ENCODE data around the gene MCM5. TPM values are rescaled to one million over a fixed set of nuclear protein-coding genes. Genes with fewer than 3 reads are reported as not detected.

The MCM5 gene
- total RNA-seq, 4 donors from 2014 or later, result 19.8 to 25.3 (median 22.4) TPM

DNA sequence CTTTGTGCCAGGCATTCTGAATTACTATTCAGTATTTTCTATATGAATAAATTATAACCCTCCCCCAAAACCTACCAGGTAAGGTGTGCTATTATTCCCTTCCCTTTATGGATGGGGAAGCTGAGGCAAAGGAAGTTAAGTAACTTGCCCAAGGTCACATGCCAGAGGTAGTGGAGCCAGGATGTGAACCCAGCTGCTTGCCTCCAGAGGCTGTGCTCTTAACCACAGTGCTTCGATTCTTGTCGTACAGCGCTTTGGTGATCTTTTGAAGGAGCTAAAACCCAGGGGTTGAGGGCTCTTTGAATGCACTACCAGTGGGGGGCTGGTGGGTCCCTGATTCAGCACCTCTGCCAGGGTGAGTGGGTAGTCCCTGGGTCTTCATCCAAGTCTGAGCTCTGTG lies 18.8 kb downstream of the MCM5 start:
- H3K9me3 ChIP-seq, result no peaks in the 10 kb centered on the region
- no peak for DNase-seq (ENCODE audit: low spot score in 2 of 2)
- no peaks in the 10 kb centered on the region for H3K27me3 ChIP-seq
- H3K4me1 ChIP-seq, result no peaks in the 10 kb centered on the region
- 79 to 96% methylated on average over 3 of the region's 3 CpGs for WGBS, 2 donors
- peaks cover 3 to 100% (median 34%) of the 10 kb centered on the region in 3 donors for H3K36me3 ChIP-seq
- TF ChIP-seq CTCF (IDR thresholded peaks at IDR 0.05) (no peak), POLR2A (IDR thresholded peaks at IDR 0.05) (no peak), EP300 (IDR thresholded peaks at IDR 0.05) (no peak)
- no peak overlapping the region for H3K4me3 ChIP-seq
- H3K27ac ChIP-seq, result no peak overlapping the region

GRCh38 chr22:35419756-35420155 lies 19.8 kb downstream of the MCM5 start:
- Histone ChIP-seq H3K4me1 (no peaks in the 10 kb centered on the region), H3K9me3 (no peaks in the 10 kb centered on the region), H3K36me3 (peaks cover 0 to 100% (median 41%) of the 10 kb centered on the region in 3 donors), H3K27ac (no peak overlapping the region), H3K4me3 (no peak overlapping the region), H3K27me3 (no peaks in the 10 kb centered on the region)
- no peak for DNase-seq (ENCODE audit: low spot score in 2 of 2)
- WGBS, 2 donors, result 60 to 93% methylated on average over 1 to 10 of the region's 10 CpGs
- no peak for TF ChIP-seq EP300 (IDR thresholded peaks at IDR 0.05)
- TF ChIP-seq CTCF (IDR thresholded peaks at IDR 0.05), result no peak
- no peak for TF ChIP-seq POLR2A (IDR thresholded peaks at IDR 0.05)

DNA sequence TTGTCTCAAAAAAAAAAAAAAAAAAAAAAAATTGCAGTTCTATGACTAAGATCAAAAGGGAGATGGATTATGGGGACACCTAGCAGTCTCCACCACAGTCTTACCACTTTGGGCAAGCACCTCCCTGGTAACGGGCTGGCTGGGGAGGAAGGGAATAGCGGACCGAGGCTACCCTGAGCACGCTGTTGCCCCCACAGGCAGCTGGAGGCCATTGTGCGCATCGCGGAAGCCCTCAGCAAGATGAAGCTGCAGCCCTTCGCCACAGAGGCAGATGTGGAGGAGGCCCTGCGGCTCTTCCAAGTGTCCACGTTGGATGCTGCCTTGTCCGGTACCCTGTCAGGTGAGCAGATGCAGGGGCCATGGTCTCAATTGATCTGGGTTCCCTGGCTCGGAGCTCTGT lies 21.2 kb downstream of the MCM5 start:
- Histone ChIP-seq H3K27ac (no peak overlapping the region), H3K4me3 (no peak overlapping the region), H3K4me1 (no peaks in the 10 kb centered on the region), H3K36me3 (peaks cover 0 to 97% (median 41%) of the 10 kb centered on the region in 3 donors), H3K9me3 (no peaks in the 10 kb centered on the region), H3K27me3 (no peaks in the 10 kb centered on the region)
- 85 to 87% methylated on average over 10 to 12 of the region's 12 CpGs for WGBS, 2 donors
- no peak for TF ChIP-seq CTCF (IDR thresholded peaks at IDR 0.05)
- TF ChIP-seq POLR2A (IDR thresholded peaks at IDR 0.05), result no peak
- TF ChIP-seq EP300 (IDR thresholded peaks at IDR 0.05), result no peak
- no peak for DNase-seq (ENCODE audit: low spot score in 2 of 2)

GRCh38 chr22:35422145-35422544 lies 22.2 kb downstream of the MCM5 start:
- peaks cover 0 to 95% (median 36%) of the 10 kb centered on the region in 3 donors for H3K36me3 ChIP-seq
- H3K4me3 ChIP-seq, result no peak overlapping the region
- no peak for DNase-seq (ENCODE audit: low spot score in 2 of 2)
- no peaks in the 10 kb centered on the region for H3K27me3 ChIP-seq
- TF ChIP-seq POLR2A (IDR thresholded peaks at IDR 0.05), result no peak
- H3K4me1 ChIP-seq, result no peaks in the 10 kb centered on the region
- H3K9me3 ChIP-seq, result no peaks in the 10 kb centered on the region
- no peak overlapping the region for H3K27ac ChIP-seq
- 96 to 97% methylated on average over 4 of the region's 4 CpGs for WGBS, 2 donors

DNA sequence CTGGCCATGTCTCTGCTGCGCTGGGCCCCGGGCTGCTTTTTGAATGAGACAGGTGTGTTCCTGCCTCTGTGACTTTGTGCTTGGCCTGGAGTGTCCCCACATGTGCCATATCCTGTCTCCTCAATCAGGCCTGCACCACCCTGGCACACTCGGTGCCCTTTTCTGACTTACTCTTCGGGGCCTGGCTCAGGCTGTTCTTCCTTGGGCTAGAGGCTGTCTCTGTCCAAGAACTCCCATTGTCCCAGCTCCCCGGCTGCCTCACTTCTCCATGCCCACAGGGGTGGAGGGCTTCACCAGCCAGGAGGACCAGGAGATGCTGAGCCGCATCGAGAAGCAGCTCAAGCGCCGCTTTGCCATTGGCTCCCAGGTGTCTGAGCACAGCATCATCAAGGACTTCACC lies 23.0 kb downstream of the MCM5 start:
- no peak for TF ChIP-seq EP300 (IDR thresholded peaks at IDR 0.05)
- WGBS, 2 donors, result 91 to 94% methylated on average over 8 to 9 of the region's 9 CpGs
- H3K4me1 ChIP-seq, result no peaks in the 10 kb centered on the region
- H3K27ac ChIP-seq, result no peak overlapping the region
- H3K27me3 ChIP-seq, result no peaks in the 10 kb centered on the region
- no peak for DNase-seq (ENCODE audit: low spot score in 2 of 2)
- H3K4me3 ChIP-seq, result no peak overlapping the region
- peaks cover 0 to 87% (median 33%) of the 10 kb centered on the region in 3 donors for H3K36me3 ChIP-seq
- H3K9me3 ChIP-seq, result no peaks in the 10 kb centered on the region

DNA sequence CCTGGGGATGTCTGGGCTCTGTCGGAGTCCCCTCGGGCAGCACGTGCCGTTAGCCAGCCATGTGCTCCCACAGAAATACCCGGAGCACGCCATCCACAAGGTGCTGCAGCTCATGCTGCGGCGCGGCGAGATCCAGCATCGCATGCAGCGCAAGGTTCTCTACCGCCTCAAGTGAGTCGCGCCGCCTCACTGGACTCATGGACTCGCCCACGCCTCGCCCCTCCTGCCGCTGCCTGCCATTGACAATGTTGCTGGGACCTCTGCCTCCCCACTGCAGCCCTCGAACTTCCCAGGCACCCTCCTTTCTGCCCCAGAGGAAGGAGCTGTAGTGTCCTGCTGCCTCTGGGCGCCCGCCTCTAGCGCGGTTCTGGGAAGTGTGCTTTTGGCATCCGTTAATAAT lies 24.1 kb downstream of the MCM5 start:
- Histone ChIP-seq H3K27ac (no peak overlapping the region), H3K4me3 (no peak overlapping the region), H3K9me3 (no peaks in the 10 kb centered on the region), H3K27me3 (no peaks in the 10 kb centered on the region), H3K4me1 (no peaks in the 10 kb centered on the region), H3K36me3 (peaks cover 0 to 84% (median 32%) of the 10 kb centered on the region in 3 donors)
- WGBS, 2 donors, result 94 to 95% methylated on average over 25 to 26 of the region's 26 CpGs
- no peak for DNase-seq (ENCODE audit: low spot score in 2 of 2)
- TF ChIP-seq EP300 (IDR thresholded peaks at IDR 0.05), result no peak
- TF ChIP-seq POLR2A (IDR thresholded peaks at IDR 0.05), result no peak

DNA sequence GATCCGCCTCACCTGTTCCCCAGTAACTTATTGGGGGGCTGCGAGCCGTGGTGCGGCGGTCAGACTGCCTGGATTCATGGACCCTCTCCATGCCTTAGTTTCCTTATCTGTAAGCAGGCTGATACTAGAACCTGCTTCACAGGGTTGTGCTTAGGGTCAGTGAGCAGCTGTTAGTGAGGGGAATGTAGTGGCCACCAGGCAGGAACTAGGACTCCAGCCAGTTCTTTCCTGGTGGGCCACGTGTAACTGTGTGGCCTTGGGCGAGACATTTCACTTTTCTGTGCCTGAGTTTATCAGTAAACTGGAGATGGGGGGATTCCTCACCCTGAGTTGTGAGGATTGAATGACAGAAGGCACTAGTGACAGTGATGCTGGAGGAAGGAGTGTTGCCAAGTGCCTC lies 24.8 kb downstream of the MCM5 start:
- no peak for DNase-seq (ENCODE audit: low spot score in 2 of 2)
- TF ChIP-seq CTCF (IDR thresholded peaks at IDR 0.05) (no peak), POLR2A (IDR thresholded peaks at IDR 0.05) (no peak), EP300 (IDR thresholded peaks at IDR 0.05) (no peak)
- no peaks in the 10 kb centered on the region for H3K27me3 ChIP-seq
- 80 to 90% methylated on average over 7 of the region's 7 CpGs for WGBS, 2 donors
- no peaks in the 10 kb centered on the region for H3K9me3 ChIP-seq
- no peak overlapping the region for H3K27ac ChIP-seq
- peaks cover 0 to 77% (median 30%) of the 10 kb centered on the region in 3 donors for H3K36me3 ChIP-seq
- H3K4me1 ChIP-seq, result no peaks in the 10 kb centered on the region
- H3K4me3 ChIP-seq, result no peak overlapping the region
